Stomach (tissue), 4 donors: ENCODE data around the gene LAMTOR2.

Source experiments
- CTCF ChIP-seq, 7 experiments: fragments of 450-650 bp in 4 of 7; fragments of 200-600 bp in 3 of 7; sonication (generic) in 3 of 7; IDR thresholded peaks; one replicate each; pipeline ENCODE4 v1.5.1; 2016 to 2019; ENCODE audit warnings: antibody characterized with exemption in 7 of 7, control low read depth in 2 of 7, mild to moderate bottlenecking in 1 of 7
- EP300 ChIP-seq: sonication (generic); formaldehyde crosslinking; IDR thresholded peaks from one replicate; pipeline ENCODE4 v1.6.1; 2017; ENCODE audit warnings: antibody characterized with exemption
- POLR2A ChIP-seq, 4 donors: fragments of 450-650 bp; IDR thresholded peaks; one replicate each; pipeline ENCODE4 v1.6.1; 2016; ENCODE audit warnings: antibody characterized with exemption in 4 of 4, control low read depth in 2 of 4, mild to moderate bottlenecking in 1 of 4, moderate library complexity in 1 of 4
- POLR2AphosphoS5 ChIP-seq, 3 donors: sonication (generic); formaldehyde crosslinking; IDR thresholded peaks; one replicate each; pipeline ENCODE4 v1.6.1; 2016; ENCODE audit warnings: antibody characterized with exemption in 3 of 3

- TF ChIP-seq POLR2A (IDR thresholded peaks at IDR 0.05) (no peak), CTCF (IDR thresholded peaks at IDR 0.05) (no peak), EP300 (no peak), POLR2AphosphoS5 (IDR thresholded peaks at IDR 0.05) (no peak)
These were observed 35.7 kb downstream of the LAMTOR2 start for GRCh38 chr1:156090138-156090839.
